K562 (cell line): ENCODE measurements around the gene IDUA. TPM values are rescaled to one million over a fixed set of nuclear protein-coding genes. Genes with fewer than 3 reads are reported as not detected.
A peak's percentile ranks its signal among the peaks of the same experiment; 100 is the strongest.

Experiments
- BRCA1 ChIP-seq, 2 experiments: fragments of 450-650 bp in 1 of 2; sonication (generic) in 1 of 2; formaldehyde crosslinking in 1 of 2; IDR thresholded peaks; 2 replicates each; pipeline versions ENCODE4 v1.5.0 to v1.6.1; 2017 to 2020; ENCODE audit warnings: mild to moderate bottlenecking in 1 of 2, missing genetic modification reagents in 1 of 2
- CXXC5 ChIP-seq: fragments of 250-450 bp; sonication (Bioruptor Pico); IDR thresholded peaks from 2 replicates; pipeline ENCODE4 v1.8.0; 2022; ENCODE audit warnings: inconsistent platforms, mild to moderate bottlenecking, moderate library complexity
- ELK1 ChIP-seq: sonication (generic); formaldehyde crosslinking; IDR thresholded peaks from 2 replicates; pipeline ENCODE4 v1.8.1; 2022; ENCODE audit warnings: missing genetic modification reagents
- EP300 ChIP-seq: IDR thresholded peaks from 2 replicates; pipeline ENCODE4 v1.6.1; 2012; ENCODE audit warnings: low read length, improper control_type of control experiment
- ERF ChIP-seq: fragments of 450-650 bp; formaldehyde crosslinking; IDR thresholded peaks from 2 replicates; pipeline ENCODE4 v1.4.0; 2020; ENCODE audit warnings: mild to moderate bottlenecking, mixed read lengths
- GABPA ChIP-seq: fragments of 200-800 bp; sonication (Bioruptor generic); conservative IDR thresholded peaks from 2 replicates; pipeline ENCODE4 v1.6.1; 2016; ENCODE audit warnings: low read depth, missing genetic modification characterization, missing compliant biosample characterization
- KAT2B ChIP-seq: IDR thresholded peaks from one replicate; pipeline ENCODE4 v1.6.1; 2012; ENCODE audit warnings: low read depth, mild to moderate bottlenecking, control low read depth, inconsistent platforms, low read length, moderate library complexity
- KLF13 ChIP-seq: fragments of 450-650 bp; IDR thresholded peaks from 2 replicates; pipeline ENCODE4 v1.6.1; 2016; ENCODE audit warnings: missing genetic modification characterization, low read depth, mild to moderate bottlenecking, missing compliant biosample characterization, moderate library complexity, borderline replicate concordance
- MAZ ChIP-seq, 2 experiments: fragments of 450-650 bp in 1 of 2; sonication (generic) in 1 of 2; formaldehyde crosslinking; IDR thresholded peaks in 1 of 2; conservative IDR thresholded peaks in 1 of 2; 2 replicates each; pipeline versions ENCODE4 v1.4.0 to v1.5.0; 2020; ENCODE audit warnings: mild to moderate bottlenecking in 1 of 2, missing genetic modification reagents in 1 of 2
- MXI1 ChIP-seq: IDR thresholded peaks from 2 replicates; pipeline ENCODE4 v1.6.1; 2011; ENCODE audit warnings: low read depth, mild to moderate bottlenecking, improper control_type of control experiment, low read length
- NUFIP1 ChIP-seq: fragments of 450-650 bp; IDR thresholded peaks from 2 replicates; pipeline ENCODE4 v1.6.1; 2018; ENCODE audit not compliant: partially characterized antibody
- RNF219 ChIP-seq: fragments of 250-450 bp; sonication (Bioruptor Pico); IDR thresholded peaks from 2 replicates; pipeline ENCODE4 v1.5.0; 2022; ENCODE audit warnings: mild to moderate bottlenecking
- SIN3B ChIP-seq: fragments of 450-650 bp; IDR thresholded peaks from 2 replicates; pipeline ENCODE4 v1.6.1; 2017; ENCODE audit warnings: low read depth, mild to moderate bottlenecking, moderate library complexity
- SMAD2 ChIP-seq: fragments of 150-350 bp; IDR thresholded peaks from 2 replicates; pipeline ENCODE4 v1.6.1; 2014; ENCODE audit warnings: low read depth, mild to moderate bottlenecking, low read length
- SRSF7 ChIP-seq: fragments of 200-400 bp; formaldehyde crosslinking; optimal IDR thresholded peaks from 2 replicates; pipeline ENCODE3; 2017; ENCODE audit warnings: mild to moderate bottlenecking, low read depth, low read length
- TCF7 ChIP-seq: sonication (generic); IDR thresholded peaks from 2 replicates; pipeline ENCODE4 v1.6.1; 2016; ENCODE audit warnings: antibody characterized with exemption, borderline replicate concordance
- TOE1 ChIP-seq, 2 experiments: fragments of 450-650 bp in 1 of 2; sonication (generic) in 1 of 2; formaldehyde crosslinking in 1 of 2; IDR thresholded peaks; 2 replicates each; pipeline versions ENCODE4 v1.7.1 to v1.8.0; 2016 to 2022; ENCODE audit warnings: borderline replicate concordance in 2 of 2, mild to moderate bottlenecking in 2 of 2, antibody characterized with exemption in 1 of 2, inconsistent platforms in 1 of 2, low read depth in 1 of 2, missing genetic modification reagents in 1 of 2, moderate library complexity in 1 of 2
- ZFPM2 ChIP-seq: fragments of 250-450 bp; sonication (Bioruptor Pico); IDR thresholded peaks from 2 replicates; pipeline ENCODE4 v1.5.1; 2022; ENCODE audit warnings: mild to moderate bottlenecking
- ZNF140 ChIP-seq: fragments of 250-450 bp; sonication (Bioruptor Pico); IDR thresholded peaks from 2 replicates; pipeline ENCODE4 v1.8.0; 2021; ENCODE audit warnings: moderate library complexity, mild to moderate bottlenecking, inconsistent platforms
- polyA plus RNA-seq, 8 experiments: library from polyadenylated mRNA; depleted of rRNA in 4 of 8; stranded (reverse) in 5 of 8; unstranded in 3 of 8; fragments of >200 nt; fragmentation: Nextera tagmentation in 2 of 8; fragmentation: Illumina TruSeq in 1 of 8; extraction: Ambion mirVana in 2 of 8; extraction: Trizol in 1 of 8; gene quantifications; 2 replicates each; pipeline versions ENCODE4 v1.2.1 to v1.2.3, GENCODE V29; 2011 to 2014; ENCODE audit warnings: inconsistent platforms in 1 of 8, missing spikeins in 1 of 8
- total RNA-seq, 7 experiments: library from RNA; depleted of rRNA in 6 of 7; stranded (reverse); fragments of >200 nt in 6 of 7; fragmentation: Illumina TruSeq in 2 of 7; extraction: Trizol in 2 of 7; gene quantifications; 2 replicates each; pipeline versions ENCODE4 v1.2.1 to v1.2.3, GENCODE V29; 2011 to 2021; ENCODE audit warnings: low replicate concordance in 1 of 7
- TF ChIP-seq, protein P1 (sequence below): fragments of 250-450 bp; sonication (Bioruptor Pico); IDR thresholded peaks from 2 replicates; pipeline ENCODE4 v1.8.0; 2022; ENCODE audit warnings: inconsistent platforms
- TF ChIP-seq, protein P2 (sequence below): fragments of 450-650 bp; IDR thresholded peaks from 2 replicates; pipeline ENCODE4 v1.7.0; 2016; ENCODE audit warnings: borderline replicate concordance

Gene IDUA
- total and polyA plus RNA-seq, 9 of the 15 experiments (the other 6 are each of a cell fraction or from before 2014, with no cell fraction given): 0.04 to 16.1 (median 1.2) TPM

DNA sequence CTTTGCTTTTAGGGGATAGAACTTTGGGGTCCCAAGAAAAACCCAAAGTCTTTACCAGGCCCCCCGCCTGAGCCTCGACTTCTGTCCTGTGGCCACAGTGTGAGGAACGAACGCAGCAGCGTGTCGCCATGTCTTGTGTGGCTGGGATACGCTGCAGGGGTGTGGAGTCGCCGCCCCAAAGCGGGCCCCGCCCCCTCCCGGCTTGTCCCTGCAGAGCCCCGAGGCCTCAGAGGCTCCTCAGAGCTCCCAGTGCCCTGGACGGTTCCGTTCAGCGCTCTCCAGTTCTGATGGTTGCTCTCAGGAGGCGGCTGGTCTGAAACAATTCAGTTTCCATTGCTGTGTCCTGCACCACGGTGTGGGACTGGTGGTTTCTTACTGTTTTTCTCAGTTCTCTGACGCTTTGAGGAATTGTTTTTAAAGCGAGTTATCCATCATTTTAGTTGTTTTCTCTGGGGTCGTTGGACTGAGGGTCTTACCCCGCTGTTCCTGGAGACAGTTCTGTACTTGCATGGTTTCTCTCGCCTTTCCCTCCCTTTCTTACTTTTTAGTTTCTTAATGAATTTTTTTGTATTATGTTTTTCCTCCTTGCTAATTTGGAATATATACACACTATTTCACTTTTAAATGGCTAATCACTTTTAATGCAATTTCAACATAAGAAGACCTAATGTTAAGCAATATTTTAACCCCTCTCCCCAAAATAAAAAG lies 1.6 kb upstream of the IDUA start (continued):
- TF ChIP-seq SRSF7 (no peak), GABPA (no peak), ELK1 (CRISPR knock-in tag) (no peak), ZFPM2 (CRISPR knock-in tag) (no peak), EP300 (no peak), ERF (CRISPR knock-in tag) (no peak), KAT2B (no peak), CXXC5 (CRISPR knock-in tag) (peak; percentile 71), NUFIP1 (no peak), SIN3B (no peak; the same call in 1 of the 2 replicates), TOE1 (IDR thresholded peaks at IDR 0.05; ENCODE audit: borderline replicate concordance) (no peak), TOE1 (CRISPR knock-in tag; IDR thresholded peaks at IDR 0.05; ENCODE audit: borderline replicate concordance, low read depth) (no peak), ZNF140 (CRISPR knock-in tag) (no peak), BRCA1 (IDR thresholded peaks at IDR 0.05) (no peak), BRCA1 (CRISPR knock-in tag; IDR thresholded peaks at IDR 0.05) (no peak), MXI1 (no peak), SMAD2 (no peak), KLF13 (peak; percentile 58; the same call in 1 of the 2 replicates), MAZ (CRISPR knock-in tag; conservative IDR thresholded peaks at IDR 0.05 in 1 of 2, IDR thresholded peaks at IDR 0.05 in 1 of 2) (peak in 1 of 2 experiments; percentile 79; a peak in 2 of 4 replicates), TCF7 (no peak), RNF219 (CRISPR knock-in tag) (no peak)
- TF ChIP-seq, protein P1, sequence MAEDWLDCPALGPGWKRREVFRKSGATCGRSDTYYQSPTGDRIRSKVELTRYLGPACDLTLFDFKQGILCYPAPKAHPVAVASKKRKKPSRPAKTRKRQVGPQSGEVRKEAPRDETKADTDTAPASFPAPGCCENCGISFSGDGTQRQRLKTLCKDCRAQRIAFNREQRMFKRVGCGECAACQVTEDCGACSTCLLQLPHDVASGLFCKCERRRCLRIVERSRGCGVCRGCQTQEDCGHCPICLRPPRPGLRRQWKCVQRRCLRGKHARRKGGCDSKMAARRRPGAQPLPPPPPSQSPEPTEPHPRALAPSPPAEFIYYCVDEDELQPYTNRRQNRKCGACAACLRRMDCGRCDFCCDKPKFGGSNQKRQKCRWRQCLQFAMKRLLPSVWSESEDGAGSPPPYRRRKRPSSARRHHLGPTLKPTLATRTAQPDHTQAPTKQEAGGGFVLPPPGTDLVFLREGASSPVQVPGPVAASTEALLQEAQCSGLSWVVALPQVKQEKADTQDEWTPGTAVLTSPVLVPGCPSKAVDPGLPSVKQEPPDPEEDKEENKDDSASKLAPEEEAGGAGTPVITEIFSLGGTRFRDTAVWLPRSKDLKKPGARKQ (CRISPR knock-in tag): no peak
- TF ChIP-seq, protein P2, sequence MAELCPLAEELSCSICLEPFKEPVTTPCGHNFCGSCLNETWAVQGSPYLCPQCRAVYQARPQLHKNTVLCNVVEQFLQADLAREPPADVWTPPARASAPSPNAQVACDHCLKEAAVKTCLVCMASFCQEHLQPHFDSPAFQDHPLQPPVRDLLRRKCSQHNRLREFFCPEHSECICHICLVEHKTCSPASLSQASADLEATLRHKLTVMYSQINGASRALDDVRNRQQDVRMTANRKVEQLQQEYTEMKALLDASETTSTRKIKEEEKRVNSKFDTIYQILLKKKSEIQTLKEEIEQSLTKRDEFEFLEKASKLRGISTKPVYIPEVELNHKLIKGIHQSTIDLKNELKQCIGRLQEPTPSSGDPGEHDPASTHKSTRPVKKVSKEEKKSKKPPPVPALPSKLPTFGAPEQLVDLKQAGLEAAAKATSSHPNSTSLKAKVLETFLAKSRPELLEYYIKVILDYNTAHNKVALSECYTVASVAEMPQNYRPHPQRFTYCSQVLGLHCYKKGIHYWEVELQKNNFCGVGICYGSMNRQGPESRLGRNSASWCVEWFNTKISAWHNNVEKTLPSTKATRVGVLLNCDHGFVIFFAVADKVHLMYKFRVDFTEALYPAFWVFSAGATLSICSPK: no peak
